Astrocyte (in vitro differentiated cells and primary cell): ENCODE results near the gene ALPL. TPM values are rescaled to one million over a fixed set of nuclear protein-coding genes. Genes with fewer than 3 reads are reported as not detected.

Source experiments
- DNase-seq: peaks from one replicate; pipeline ENCODE4 v3.0.0-alpha.2; 2010; ENCODE audit warnings: low read depth
- FAIRE-seq: peaks from 2 replicates; lab custom pipeline; 2011; peaks lifted over from hg19 to GRCh38; lab: Jason Lieb, UNC
- H2AFZ ChIP-seq: 2 replicates; pipeline ENCODE4 v1.6.0; 2012; ENCODE audit warnings: low read depth, low read length, inconsistent platforms
- H3K27ac ChIP-seq: 2 replicates; pipeline ENCODE4 v1.5.1; 2011; ENCODE audit warnings: low read depth, low read length, inconsistent platforms
- H3K27me3 ChIP-seq: 2 replicates; pipeline ENCODE4 v1.6.0; 2011; ENCODE audit warnings: low read length, inconsistent platforms; ENCODE audit not compliant: insufficient read depth
- H3K36me3 ChIP-seq: 2 replicates; pipeline ENCODE4 v1.5.1; 2011; ENCODE audit warnings: low read length, inconsistent platforms; ENCODE audit not compliant: insufficient read depth
- H3K4me1 ChIP-seq: 2 replicates; pipeline ENCODE4 v1.5.1; 2011; ENCODE audit warnings: low read length, inconsistent platforms; ENCODE audit not compliant: insufficient read depth
- H3K4me2 ChIP-seq: 2 replicates; pipeline ENCODE4 v1.6.0; 2012; ENCODE audit warnings: low read length, inconsistent platforms
- H3K4me3 ChIP-seq: 2 replicates; pipeline ENCODE4 v1.5.1; 2011; ENCODE audit warnings: low read depth, mild to moderate bottlenecking, low read length, inconsistent platforms; ENCODE audit not compliant: insufficient read depth
- H3K79me2 ChIP-seq: 2 replicates; pipeline ENCODE4 v1.6.0; 2012; ENCODE audit warnings: mild to moderate bottlenecking, low read length, inconsistent platforms; ENCODE audit not compliant: insufficient read depth
- H3K9ac ChIP-seq: 2 replicates; pipeline ENCODE4 v1.6.0; 2012; ENCODE audit warnings: mild to moderate bottlenecking, low read length, inconsistent platforms
- H3K9me3 ChIP-seq: 2 replicates; pipeline ENCODE4 v1.5.1; 2012; ENCODE audit warnings: low read depth, mild to moderate bottlenecking, low read length, inconsistent platforms; ENCODE audit not compliant: insufficient read depth
- H4K20me1 ChIP-seq: 2 replicates; pipeline ENCODE4 v1.6.0; 2012; ENCODE audit warnings: low read length, inconsistent platforms; ENCODE audit not compliant: insufficient read depth
- H3K27ac Mint-ChIP-seq: one replicate; pipeline ENCODE4 v1.8.0; 2021; ENCODE audit warnings: mild to moderate bottlenecking, mixed read lengths; ENCODE audit not compliant: unreplicated experiment
- H3K27me3 Mint-ChIP-seq: one replicate; pipeline ENCODE4 v1.8.0; 2021; ENCODE audit warnings: low read depth, mixed read lengths; ENCODE audit not compliant: unreplicated experiment
- H3K36me3 Mint-ChIP-seq: one replicate; pipeline ENCODE4 v1.8.0; 2021; ENCODE audit warnings: low read depth, mixed read lengths; ENCODE audit not compliant: unreplicated experiment
- H3K4me1 Mint-ChIP-seq: one replicate; pipeline ENCODE4 v1.8.0; 2021; ENCODE audit warnings: low read depth, mixed read lengths; ENCODE audit not compliant: unreplicated experiment
- H3K4me3 Mint-ChIP-seq: one replicate; pipeline ENCODE4 v1.8.0; 2021; ENCODE audit warnings: mild to moderate bottlenecking, moderate library complexity, mixed read lengths; ENCODE audit not compliant: unreplicated experiment
- H3K9me3 Mint-ChIP-seq: one replicate; pipeline ENCODE4 v1.8.0; 2021; ENCODE audit warnings: mild to moderate bottlenecking, mixed read lengths; ENCODE audit not compliant: unreplicated experiment
- CTCF ChIP-seq: IDR thresholded peaks from 2 replicates; pipeline ENCODE4 v1.5.1; 2011; ENCODE audit warnings: low read depth, mild to moderate bottlenecking, inconsistent platforms, low read length, moderate library complexity; ENCODE audit not compliant: insufficient read depth
- EZH2 ChIP-seq: IDR thresholded peaks from 2 replicates; pipeline ENCODE4 v1.6.1; 2012; ENCODE audit warnings: mild to moderate bottlenecking, low read length, inconsistent platforms; ENCODE audit not compliant: insufficient read depth
- total RNA-seq: library from RNA; stranded (reverse); gene quantifications from 2 replicates; pipeline ENCODE4 v1.2.1, GENCODE V29; 2021

ALPL gene
- total RNA-seq, 1 donor from 2014 or later, result 24.3 TPM

- H3K79me2 ChIP-seq, result no peaks in the 10 kb centered on the region
- peaks cover 7% of the 10 kb centered on the region for H3K4me1 Mint-ChIP-seq
- DNase-seq, result no peak
These were observed 14.1 kb downstream of the ALPL start for GRCh38 chr1:21523297-21523813.

GRCh38 chr1:21524220-21524619 is 15.0 kb downstream of the ALPL start:
- FAIRE-seq (no peak), DNase-seq (no peak)
- Mint-ChIP-seq H3K4me1 (peaks cover 6% of the 10 kb centered on the region), H3K27me3 (peaks cover 5% of the 10 kb centered on the region), H3K4me3 (no peak overlapping the region), H3K27ac (no peak overlapping the region), H3K36me3 (no peaks in the 10 kb centered on the region), H3K9me3 (no peaks in the 10 kb centered on the region)
- Histone ChIP-seq H3K79me2 (no peaks in the 10 kb centered on the region), H3K9me3 (no peaks in the 10 kb centered on the region), H3K4me2 (no peak overlapping the region), H3K27ac (no peak overlapping the region), H3K27me3 (peaks cover 3% of the 10 kb centered on the region), H3K36me3 (no peaks in the 10 kb centered on the region), H3K9ac (no peak overlapping the region), H3K4me3 (no peak overlapping the region), H4K20me1 (no peaks in the 10 kb centered on the region), H2AFZ (no peak overlapping the region), H3K4me1 (no peaks in the 10 kb centered on the region)
- TF ChIP-seq EZH2 (no peak), CTCF (no peak)

More at GRCh38 chr1:21523297-21523813, 14.1 kb downstream of the ALPL start:
- no peaks in the 10 kb centered on the region for H3K36me3 Mint-ChIP-seq
- H3K27ac ChIP-seq, result no peak overlapping the region
- H3K27ac Mint-ChIP-seq, result no peak overlapping the region
- peaks cover 2% of the 10 kb centered on the region for H3K27me3 ChIP-seq
- H3K27me3 Mint-ChIP-seq, result peaks cover 7% of the 10 kb centered on the region
- no peak overlapping the region for H3K9ac ChIP-seq
- H3K4me2 ChIP-seq, result no peak overlapping the region
- H3K4me3 ChIP-seq, result no peak overlapping the region
- no peak overlapping the region for H3K4me3 Mint-ChIP-seq
- H3K9me3 ChIP-seq, result no peaks in the 10 kb centered on the region
- H4K20me1 ChIP-seq, result no peaks in the 10 kb centered on the region
- H3K36me3 ChIP-seq, result no peaks in the 10 kb centered on the region
- no peaks in the 10 kb centered on the region for H3K4me1 ChIP-seq
- no peak for TF ChIP-seq CTCF
- no peak for TF ChIP-seq EZH2
- H3K9me3 Mint-ChIP-seq, result no peaks in the 10 kb centered on the region
- no peak overlapping the region for H2AFZ ChIP-seq
- no peak for FAIRE-seq

GRCh38 chr1:21524686-21525339 is 15.6 kb downstream of the ALPL start:
- H3K9me3 ChIP-seq, result no peaks in the 10 kb centered on the region
- H3K27ac ChIP-seq, result no peak overlapping the region
- H3K9ac ChIP-seq, result no peak overlapping the region
- Mint-ChIP-seq H3K4me1 (peaks cover 6% of the 10 kb centered on the region), H3K9me3 (no peaks in the 10 kb centered on the region), H3K36me3 (no peaks in the 10 kb centered on the region), H3K27me3 (peaks cover 3% of the 10 kb centered on the region), H3K27ac (no peak overlapping the region), H3K4me3 (no peak overlapping the region)
- H4K20me1 ChIP-seq, result no peaks in the 10 kb centered on the region
- no peak for FAIRE-seq
- H3K27me3 ChIP-seq, result peaks cover 7% of the 10 kb centered on the region
- H3K4me3 ChIP-seq, result no peak overlapping the region
- H3K4me2 ChIP-seq, result no peak overlapping the region
- DNase-seq, result no peak
- H2AFZ ChIP-seq, result no peak overlapping the region
- no peak for TF ChIP-seq EZH2
- no peak for TF ChIP-seq CTCF
- H3K36me3 ChIP-seq, result no peaks in the 10 kb centered on the region
- no peaks in the 10 kb centered on the region for H3K4me1 ChIP-seq
- no peaks in the 10 kb centered on the region for H3K79me2 ChIP-seq
